Psoas muscle (tissue), 8 donors: ENCODE data around the gene B3GNT9. TPM values are rescaled to one million over a fixed set of nuclear protein-coding genes. Genes with fewer than 3 reads are reported as not detected.
A peak's percentile ranks its signal among the peaks of the same experiment; 100 is the strongest.
"Not testable (repeated sequence)": the region's sequence is repeated elsewhere in the genome, so short reads cannot be mapped to it uniquely, and the experiment has no call there.

ENCODE experiments used
- ATAC-seq, 4 donors: fragments of 200-7000 bp; cut with Tn5 transposase; one replicate each; pipeline ENCODE4 v1.9.1; 2020; ENCODE audit warnings: moderate library complexity in 3 of 4, mild to moderate bottlenecking in 2 of 4
- DNase-seq, 2 donors: peaks; one replicate each; pipeline ENCODE4 v3.0.0-alpha.2; 2020
- H3K27ac ChIP-seq: fragments of 200-600 bp; one replicate; pipeline ENCODE4 v1.8.0; 2022
- H3K27me3 ChIP-seq, 3 donors: fragments of 200-600 bp in 1 of 3; one replicate each; pipeline versions ENCODE4 v1.6.1 to v1.8.0; 2013 to 2022; ENCODE audit warnings: low read length in 2 of 3, mild to moderate bottlenecking in 2 of 3, moderate library complexity in 1 of 3; ENCODE audit not compliant: insufficient read depth in 3 of 3
- H3K36me3 ChIP-seq, 2 donors: fragments of 200-600 bp in 1 of 2; one replicate each; pipeline versions ENCODE4 v1.6.1 to v1.8.0; 2013 to 2022; ENCODE audit warnings: low read depth in 1 of 2, mild to moderate bottlenecking in 1 of 2, moderate library complexity in 1 of 2; ENCODE audit not compliant: insufficient read depth in 1 of 2
- H3K4me1 ChIP-seq: fragments of 200-600 bp; one replicate; pipeline ENCODE4 v1.8.0; 2022
- H3K4me3 ChIP-seq: fragments of 200-600 bp; one replicate; pipeline ENCODE4 v1.8.0; 2022; ENCODE audit warnings: mild to moderate bottlenecking
- H3K9me3 ChIP-seq: fragments of 200-600 bp; one replicate; pipeline ENCODE4 v1.8.0; 2022
- WGBS, 3 donors: extraction: QIAGEN DNeasy Blood & Tissue Kit; methylation state at CpG; one replicate each; pipeline versions ENCODE4 v1.1.6 to v1.1.7; 2013; 5-methylcytosine and 5-hydroxymethylcytosine counted together
- intact Hi-C, 2 donors: fragments of 100-400 bp; cut with DNase I; formaldehyde crosslinking; loops; one replicate each; pipeline versions ENCODE4 v1.11.0 to v1.14.2; 2022
- polyA plus RNA-seq, 3 donors: library from polyadenylated mRNA; stranded (reverse); fragments of 200-250 nt; gene quantifications; one replicate each; pipeline ENCODE4 v1.2.3, GENCODE V29; 2013
- total RNA-seq, 4 donors: library from RNA; stranded (reverse); fragmentation: NEBNext Ultra II Directional in 2 of 4; extraction: Animal tissue kit (Norgen Biotek cat#: 25700) in 2 of 4; gene quantifications; one replicate each; pipeline versions ENCODE4 v1.2.1 to v1.2.4, GENCODE V29; 2021 to 2023
- TF ChIP-seq, protein P1 (sequence below): fragments of 200-600 bp; IDR thresholded peaks from one replicate; pipeline ENCODE4 v1.8.0; 2022; ENCODE audit warnings: antibody characterized with exemption
- donor health status: healthy with polysubstance abuse.
- donor health status: DM: no; HTN: no; CAD: no; lungs with moderate emphysema.
- donor health status: Bipolar disorder and iron deficiency.
- donor health status: healthy.
- donor health status: DM: yes; HTN: yes; CAD: no.
- donor health status: DM: no; HTN: no; CAD: no.
- donor health status: DM: no; HTN: no; CAD: no.
- donor health status: DM: yes; HTN: yes; CAD: no.

The B3GNT9 gene
- total and polyA plus RNA-seq, 7 donors = 0.69 to 4.1 (median 1.2) TPM

DNA sequence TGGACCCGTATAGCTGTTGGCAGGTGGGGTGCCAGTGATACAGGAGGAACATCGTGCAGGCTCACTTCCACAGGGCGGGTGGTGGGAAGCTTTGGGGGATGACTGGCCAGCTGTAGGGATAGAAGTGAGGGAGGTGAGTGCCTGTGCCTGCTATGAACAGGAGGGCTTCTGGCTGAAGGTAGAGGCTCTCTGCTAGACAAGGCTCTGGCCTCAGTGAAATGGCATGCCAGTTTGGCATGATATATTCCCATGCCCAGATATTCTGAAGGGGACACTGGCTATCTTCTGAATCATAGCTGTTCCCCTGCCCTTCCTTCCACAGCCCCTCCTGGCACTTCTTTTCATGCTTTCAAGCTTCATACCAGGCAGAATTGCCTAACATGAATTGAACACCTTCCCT is 21.9 kb downstream of the B3GNT9 start:
- Histone ChIP-seq H3K27me3 (no peaks in the 10 kb centered on the region), H3K36me3 (peaks cover 21 to 53% of the 10 kb centered on the region in 2 donors), H3K4me1 (peaks cover 41% of the 10 kb centered on the region), H3K27ac (peak overlapping the region; percentile 53), H3K4me3 (no peak overlapping the region), H3K9me3 (no peaks in the 10 kb centered on the region)
- TF ChIP-seq, protein P1, sequence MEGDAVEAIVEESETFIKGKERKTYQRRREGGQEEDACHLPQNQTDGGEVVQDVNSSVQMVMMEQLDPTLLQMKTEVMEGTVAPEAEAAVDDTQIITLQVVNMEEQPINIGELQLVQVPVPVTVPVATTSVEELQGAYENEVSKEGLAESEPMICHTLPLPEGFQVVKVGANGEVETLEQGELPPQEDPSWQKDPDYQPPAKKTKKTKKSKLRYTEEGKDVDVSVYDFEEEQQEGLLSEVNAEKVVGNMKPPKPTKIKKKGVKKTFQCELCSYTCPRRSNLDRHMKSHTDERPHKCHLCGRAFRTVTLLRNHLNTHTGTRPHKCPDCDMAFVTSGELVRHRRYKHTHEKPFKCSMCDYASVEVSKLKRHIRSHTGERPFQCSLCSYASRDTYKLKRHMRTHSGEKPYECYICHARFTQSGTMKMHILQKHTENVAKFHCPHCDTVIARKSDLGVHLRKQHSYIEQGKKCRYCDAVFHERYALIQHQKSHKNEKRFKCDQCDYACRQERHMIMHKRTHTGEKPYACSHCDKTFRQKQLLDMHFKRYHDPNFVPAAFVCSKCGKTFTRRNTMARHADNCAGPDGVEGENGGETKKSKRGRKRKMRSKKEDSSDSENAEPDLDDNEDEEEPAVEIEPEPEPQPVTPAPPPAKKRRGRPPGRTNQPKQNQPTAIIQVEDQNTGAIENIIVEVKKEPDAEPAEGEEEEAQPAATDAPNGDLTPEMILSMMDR = no peak
- DNase-seq (no peak), ATAC-seq (peak; percentile 40 to 70 (median 60))
- WGBS, 3 donors = 71 to 77% (median 77%) methylated on average over 3 of the region's 3 CpGs
- intact Hi-C loops = no loop called here

- peaks cover 21 to 53% of the 10 kb centered on the region in 2 donors for H3K36me3 ChIP-seq
- TF ChIP-seq, protein P1 = no peak
- intact Hi-C loops = no loop called here
- DNase-seq (no peak), ATAC-seq (peak; percentile 36 to 61 (median 56))
- peaks cover 45% of the 10 kb centered on the region for H3K4me1 ChIP-seq
- no peak overlapping the region for H3K4me3 ChIP-seq
- no peaks in the 10 kb centered on the region for H3K27me3 ChIP-seq
- H3K9me3 ChIP-seq = no peaks in the 10 kb centered on the region
- peak overlapping the region; percentile 53 for H3K27ac ChIP-seq
Observed at GRCh38 chr16:67128417-67128816, 22.4 kb downstream of the B3GNT9 start.

- peaks cover 4 to 57% of the 10 kb centered on the region in 2 donors for H3K36me3 ChIP-seq
- DNase-seq, H3K27ac ChIP-seq, H3K4me3 ChIP-seq, intact Hi-C loops, H3K9me3 ChIP-seq, H3K27me3 ChIP-seq: not testable (repeated sequence)
- peak in 1 of 4 donors; percentile 37 for ATAC-seq
- 38 to 76% (median 43%) methylated on average over 5 of the region's 5 CpGs for WGBS, 3 donors
- H3K4me1 ChIP-seq = peaks cover 32% of the 10 kb centered on the region
Observed at GRCh38 chr16:67122799-67123198, 28.0 kb downstream of the B3GNT9 start.

- Histone ChIP-seq H3K4me1 (peaks cover 27% of the 10 kb centered on the region), H3K27me3 (no peaks in the 10 kb centered on the region), H3K4me3 (no peak overlapping the region), H3K9me3 (no peaks in the 10 kb centered on the region), H3K36me3 (peaks cover 0 to 59% of the 10 kb centered on the region in 2 donors), H3K27ac (no peak overlapping the region)
- WGBS, 3 donors = 83 to 89% (median 84%) methylated on average over 5 of the region's 5 CpGs
- no peak for ATAC-seq
- intact Hi-C loops = no loop called here
- no peak for DNase-seq
- TF ChIP-seq, protein P1 = no peak
Observed at GRCh38 chr16:67120025-67120424, 30.8 kb downstream of the B3GNT9 start.

DNA sequence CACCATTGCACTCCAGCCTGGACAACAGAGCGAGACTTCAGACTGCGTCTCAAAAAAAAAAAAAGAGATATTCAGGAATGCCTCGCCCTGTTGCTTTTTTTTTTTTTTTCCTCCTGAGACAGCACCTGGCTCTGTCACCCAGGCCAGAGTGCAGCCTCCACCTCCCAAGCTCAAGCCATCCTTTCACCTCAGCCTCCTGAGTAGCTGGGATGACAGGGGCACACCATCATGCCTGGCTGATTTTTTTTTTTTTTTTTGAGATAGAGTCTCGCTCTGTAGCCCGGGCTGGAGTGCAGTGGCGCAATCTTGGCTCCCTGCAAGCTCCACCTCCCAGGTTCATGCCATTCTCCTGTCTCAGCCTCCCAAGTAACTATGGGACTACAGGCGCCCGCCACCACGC is 33.1 kb downstream of the B3GNT9 start:
- no peak overlapping the region for H3K4me3 ChIP-seq
- H3K36me3 ChIP-seq = peaks cover 0 to 42% of the 10 kb centered on the region in 2 donors
- TF ChIP-seq, protein P1 = no peak
- H3K27me3 ChIP-seq = no peaks in the 10 kb centered on the region
- no peak overlapping the region for H3K27ac ChIP-seq
- no peak for ATAC-seq
- 93 to 100% (median 98%) methylated on average over 4 to 9 of the region's 9 CpGs for WGBS, 3 donors
- H3K9me3 ChIP-seq = no peaks in the 10 kb centered on the region
- no peak for DNase-seq
- intact Hi-C loops = loop anchor here in 1 of 2 donors (5.0 kb wide), 1 partner anchor 40 kb away; the partner anchor contains the start of genes FBXL8 and TRADD
- peaks cover 17% of the 10 kb centered on the region for H3K4me1 ChIP-seq
